Raji (cell line): ENCODE measurements around the gene SSBP3.

Experiments
- POLR2A ChIP-seq: IDR thresholded peaks from 2 replicates; pipeline ENCODE4 v1.6.1; 2011; ENCODE audit warnings: low read depth, low read length, control low read depth; ENCODE audit not compliant: insufficient read depth

The SSBP3 gene

GRCh38 chr1:54325703-54326461 is 80.3 kb downstream of the SSBP3 start:
- TF ChIP-seq POLR2A, result no peak

- no peak for TF ChIP-seq POLR2A
Measured at GRCh38 chr1:54325284-54325683, 80.9 kb downstream of the SSBP3 start.

DNA sequence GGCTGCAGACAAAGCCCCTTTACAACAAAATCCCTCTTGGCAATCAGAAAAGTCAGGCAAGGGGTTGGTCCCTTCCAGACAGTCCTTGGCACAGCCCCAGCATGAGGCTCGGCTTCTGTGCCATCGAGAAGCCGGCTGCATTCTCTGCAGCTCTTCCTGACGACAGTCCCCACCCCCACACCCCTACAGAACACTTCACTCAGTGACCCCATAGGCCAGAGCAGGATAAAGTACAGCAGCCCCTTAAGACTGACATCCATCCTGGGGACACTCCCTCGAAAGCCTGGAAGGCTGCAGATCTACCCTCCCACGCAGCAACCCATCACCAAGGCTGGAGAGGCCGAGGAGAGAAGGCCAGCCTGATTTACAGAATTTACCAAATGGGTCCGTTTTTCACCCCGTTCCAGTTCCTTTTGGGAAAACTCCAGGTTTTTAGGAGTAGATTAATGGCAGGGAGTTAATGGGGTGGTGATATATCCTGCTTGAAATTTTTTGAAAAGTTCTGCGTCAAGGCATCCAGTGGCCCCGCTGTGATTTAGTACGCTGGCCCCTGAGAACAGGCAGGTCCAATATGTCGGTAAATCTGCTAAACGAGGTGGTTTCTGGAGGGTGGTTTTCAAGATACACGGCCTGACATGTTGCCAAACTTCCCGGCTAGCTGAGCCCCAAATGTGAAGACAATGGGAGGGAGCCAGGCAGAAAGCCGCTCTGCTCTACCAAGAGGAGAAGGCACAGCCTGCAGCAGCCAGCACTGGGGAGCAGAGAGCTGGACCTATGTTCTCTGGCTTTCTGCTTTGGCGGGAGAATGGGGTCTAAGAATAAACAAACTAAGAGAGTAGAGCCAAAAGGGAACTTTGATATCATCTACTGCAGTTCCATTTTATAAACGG is 81.7 kb downstream of the SSBP3 start:
- TF ChIP-seq POLR2A, result no peak

- TF ChIP-seq POLR2A, result no peak
Measured at GRCh38 chr1:54323921-54324250, 82.3 kb downstream of the SSBP3 start.

- TF ChIP-seq POLR2A, result no peak
Measured at GRCh38 chr1:54323324-54323739, 82.9 kb downstream of the SSBP3 start.

DNA sequence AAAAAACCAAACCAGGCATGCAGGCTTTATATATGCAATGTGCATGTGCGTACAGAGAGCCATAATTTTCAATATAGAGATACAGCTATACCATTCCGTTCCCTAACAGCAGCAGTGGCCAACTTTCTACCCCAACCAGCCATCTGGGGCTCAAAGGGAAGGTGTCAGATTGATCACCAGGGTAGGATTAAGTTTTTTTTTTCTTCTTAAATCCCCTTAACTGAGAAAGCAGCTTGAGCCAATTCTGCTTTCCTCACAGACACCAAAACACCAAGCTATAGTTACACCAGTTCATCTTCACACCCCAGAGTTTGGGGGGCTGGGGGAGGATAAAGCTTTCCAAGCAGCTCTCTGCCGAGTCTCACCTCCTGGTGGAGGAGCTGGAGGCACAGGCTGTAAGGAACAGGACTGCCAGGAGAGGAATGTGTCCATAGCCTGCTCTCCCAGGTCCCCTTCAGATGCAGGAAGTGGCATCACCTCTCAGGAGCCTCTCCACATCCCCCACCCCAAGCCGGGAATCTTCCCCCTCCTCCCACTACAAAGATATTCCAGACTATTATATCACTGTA is 87.9 kb downstream of the SSBP3 start:
- TF ChIP-seq POLR2A, result no peak

DNA sequence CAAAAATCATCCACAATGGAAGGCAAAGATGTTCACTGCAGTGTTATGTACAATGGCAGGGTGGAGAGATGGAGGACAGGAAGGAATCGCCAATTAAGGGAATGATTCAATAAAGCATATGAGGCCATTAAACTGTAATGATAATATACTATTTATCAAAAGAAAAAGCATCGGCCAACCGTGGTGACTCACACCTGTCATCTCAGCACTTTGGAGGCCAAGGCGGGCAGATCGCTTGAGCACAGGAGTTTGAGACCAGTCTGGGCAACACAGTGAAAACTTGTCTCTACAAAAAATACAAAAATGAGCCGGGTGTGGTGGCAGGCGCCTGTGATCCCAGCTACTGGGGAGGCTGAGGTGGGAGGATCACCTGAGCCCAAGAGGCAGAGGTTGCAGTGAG is 89.1 kb downstream of the SSBP3 start:
- no peak for TF ChIP-seq POLR2A

GRCh38 chr1:54315099-54315498 is 91.1 kb downstream of the SSBP3 start:
- TF ChIP-seq POLR2A, result no peak

DNA sequence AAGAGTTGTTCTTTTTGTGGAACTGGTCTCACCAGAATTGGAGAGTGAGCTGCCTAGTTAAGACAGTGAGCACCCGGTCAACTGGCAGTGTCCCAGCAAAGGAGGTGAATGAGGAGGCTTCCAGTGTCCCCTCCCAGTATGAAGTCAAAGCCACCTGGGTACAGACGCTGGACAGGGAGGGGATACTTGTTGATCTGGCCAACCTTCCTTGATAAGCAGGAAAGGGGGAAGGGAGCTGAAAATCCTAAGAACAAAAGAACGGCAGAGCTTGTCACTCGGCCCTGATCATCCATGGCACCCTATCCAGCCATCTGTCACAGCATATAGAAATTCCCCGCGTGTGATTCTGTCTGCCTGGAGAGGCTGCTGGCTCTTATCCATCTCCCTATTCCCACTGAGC is 91.5 kb downstream of the SSBP3 start:
- no peak for TF ChIP-seq POLR2A

- TF ChIP-seq POLR2A, result no peak
Measured at GRCh38 chr1:54312796-54313316, 93.3 kb downstream of the SSBP3 start.

GRCh38 chr1:54311506-54311905 is 94.7 kb downstream of the SSBP3 start:
- no peak for TF ChIP-seq POLR2A

- TF ChIP-seq POLR2A, result no peak
Measured at GRCh38 chr1:54310439-54311328, 95.5 kb downstream of the SSBP3 start.

- no peak for TF ChIP-seq POLR2A
Measured at GRCh38 chr1:54309631-54310366, 96.4 kb downstream of the SSBP3 start.

DNA sequence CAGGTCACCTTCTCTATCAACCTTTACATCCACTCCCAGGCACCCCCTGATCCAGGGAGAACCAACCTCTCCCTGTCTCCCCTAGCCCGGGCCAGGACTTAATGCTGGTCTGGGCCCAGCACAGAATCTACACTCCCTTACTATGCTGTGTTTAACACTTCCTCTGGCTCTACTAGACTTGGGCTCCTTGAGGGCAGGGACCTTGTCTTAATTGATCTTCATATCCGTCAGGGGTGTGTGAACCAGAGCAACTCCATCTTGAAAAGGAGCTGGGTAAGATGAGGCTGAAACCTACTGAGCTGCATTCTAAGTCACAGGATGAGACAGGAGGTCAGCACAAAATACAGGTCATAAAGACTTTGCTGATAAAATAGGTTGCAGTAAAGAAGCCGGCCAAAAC is 98.9 kb downstream of the SSBP3 start:
- TF ChIP-seq POLR2A, result no peak

DNA sequence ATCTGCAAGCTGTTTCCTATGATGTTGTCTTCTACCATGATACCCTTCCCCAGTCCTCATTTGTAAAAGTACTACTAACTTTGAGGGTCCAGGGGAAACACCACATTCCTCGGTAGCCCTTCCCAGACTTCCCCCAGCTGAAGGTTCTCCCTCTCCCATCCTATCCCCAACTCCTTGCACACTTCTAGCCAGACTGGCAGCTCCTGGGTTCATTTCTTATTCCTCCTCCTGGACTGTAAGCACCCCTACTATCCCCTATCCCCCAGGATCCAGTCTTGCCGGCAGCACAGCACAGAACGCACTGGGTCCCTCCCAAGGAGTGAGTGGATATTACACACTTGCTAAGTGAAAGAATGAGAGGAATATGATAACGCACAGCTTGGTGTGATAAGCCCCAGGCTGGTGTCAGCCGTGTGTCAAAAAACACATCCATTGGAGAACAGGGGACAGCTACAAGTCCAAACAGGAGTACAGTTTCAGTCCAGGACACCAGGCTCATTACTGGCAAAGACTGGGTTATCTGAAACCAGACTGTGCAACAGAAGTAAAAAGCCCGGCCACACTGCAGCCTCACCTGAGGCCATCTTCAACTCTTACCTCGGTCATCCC is 100.2 kb downstream of the SSBP3 start:
- no peak for TF ChIP-seq POLR2A
